Neural crest cell (in vitro differentiated cells): ENCODE measurements around the gene MMADHC. TPM values are rescaled to one million over a fixed set of nuclear protein-coding genes. Genes with fewer than 3 reads are reported as not detected.

Experiments used
- DNase-seq: peaks from one replicate; pipeline ENCODE4 v3.0.0; 2021; ENCODE audit warnings: low read depth, mixed read lengths, low spot score
- H3K27ac Mint-ChIP-seq: one replicate; pipeline ENCODE4 v1.8.0; 2021; ENCODE audit warnings: mild to moderate bottlenecking, mixed read lengths; ENCODE audit not compliant: unreplicated experiment
- H3K27me3 Mint-ChIP-seq: 2 replicates; pipeline ENCODE4 v1.8.0; 2021; ENCODE audit warnings: low read depth, mild to moderate bottlenecking, mixed read lengths
- H3K36me3 Mint-ChIP-seq: 2 replicates; pipeline ENCODE4 v1.8.0; 2021; ENCODE audit warnings: low read depth, mild to moderate bottlenecking, mixed read lengths
- H3K4me1 Mint-ChIP-seq: 2 replicates; pipeline ENCODE4 v1.8.0; 2021; ENCODE audit warnings: mixed read lengths
- H3K4me3 Mint-ChIP-seq: one replicate; pipeline ENCODE4 v1.8.0; 2021; ENCODE audit warnings: mild to moderate bottlenecking, mixed read lengths
- H3K9me3 Mint-ChIP-seq: 2 replicates; pipeline ENCODE4 v1.8.0; 2021; ENCODE audit warnings: mixed read lengths
- total RNA-seq: library from RNA; stranded (reverse); gene quantifications from 2 replicates; pipeline ENCODE4 v1.2.1, GENCODE V29; 2021
- TF ChIP-seq, protein P1 (sequence below): fragments of 200-600 bp; sonication (generic); conservative IDR thresholded peaks from 2 replicates; pipeline ENCODE4 v1.5.0; 2021; ENCODE audit warnings: antibody characterized with exemption, mild to moderate bottlenecking

Gene MMADHC
- total RNA-seq, 1 donor from 2014 or later: 83.9 TPM

DNA sequence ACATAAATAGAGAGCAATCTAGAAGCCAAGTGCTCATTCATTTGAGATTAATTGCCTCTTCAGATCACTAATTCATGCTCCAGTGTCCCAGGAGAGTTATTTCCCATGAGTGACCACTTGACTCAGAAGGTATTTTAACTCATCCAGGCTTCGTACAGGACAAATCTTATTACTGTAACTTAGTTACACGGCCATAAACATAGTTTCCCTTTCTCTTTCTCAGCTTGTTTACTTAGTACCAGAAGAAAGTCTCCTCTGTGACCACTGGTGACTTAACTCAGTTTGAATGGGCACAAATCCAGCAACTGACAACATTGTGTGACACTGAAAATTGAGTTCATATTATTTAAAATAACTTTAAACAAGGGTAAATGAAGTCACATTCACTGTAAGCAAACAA is 25.3 kb downstream of the MMADHC start:
- no peaks in the 10 kb centered on the region for H3K4me1 Mint-ChIP-seq
- no peaks in the 10 kb centered on the region for H3K27me3 Mint-ChIP-seq
- DNase-seq: no peak
- TF ChIP-seq, protein P1, sequence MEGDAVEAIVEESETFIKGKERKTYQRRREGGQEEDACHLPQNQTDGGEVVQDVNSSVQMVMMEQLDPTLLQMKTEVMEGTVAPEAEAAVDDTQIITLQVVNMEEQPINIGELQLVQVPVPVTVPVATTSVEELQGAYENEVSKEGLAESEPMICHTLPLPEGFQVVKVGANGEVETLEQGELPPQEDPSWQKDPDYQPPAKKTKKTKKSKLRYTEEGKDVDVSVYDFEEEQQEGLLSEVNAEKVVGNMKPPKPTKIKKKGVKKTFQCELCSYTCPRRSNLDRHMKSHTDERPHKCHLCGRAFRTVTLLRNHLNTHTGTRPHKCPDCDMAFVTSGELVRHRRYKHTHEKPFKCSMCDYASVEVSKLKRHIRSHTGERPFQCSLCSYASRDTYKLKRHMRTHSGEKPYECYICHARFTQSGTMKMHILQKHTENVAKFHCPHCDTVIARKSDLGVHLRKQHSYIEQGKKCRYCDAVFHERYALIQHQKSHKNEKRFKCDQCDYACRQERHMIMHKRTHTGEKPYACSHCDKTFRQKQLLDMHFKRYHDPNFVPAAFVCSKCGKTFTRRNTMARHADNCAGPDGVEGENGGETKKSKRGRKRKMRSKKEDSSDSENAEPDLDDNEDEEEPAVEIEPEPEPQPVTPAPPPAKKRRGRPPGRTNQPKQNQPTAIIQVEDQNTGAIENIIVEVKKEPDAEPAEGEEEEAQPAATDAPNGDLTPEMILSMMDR: no peak
- no peak overlapping the region for H3K4me3 Mint-ChIP-seq
- H3K9me3 Mint-ChIP-seq: no peaks in the 10 kb centered on the region
- H3K27ac Mint-ChIP-seq: no peak overlapping the region
- H3K36me3 Mint-ChIP-seq: peaks cover 8% of the 10 kb centered on the region

DNA sequence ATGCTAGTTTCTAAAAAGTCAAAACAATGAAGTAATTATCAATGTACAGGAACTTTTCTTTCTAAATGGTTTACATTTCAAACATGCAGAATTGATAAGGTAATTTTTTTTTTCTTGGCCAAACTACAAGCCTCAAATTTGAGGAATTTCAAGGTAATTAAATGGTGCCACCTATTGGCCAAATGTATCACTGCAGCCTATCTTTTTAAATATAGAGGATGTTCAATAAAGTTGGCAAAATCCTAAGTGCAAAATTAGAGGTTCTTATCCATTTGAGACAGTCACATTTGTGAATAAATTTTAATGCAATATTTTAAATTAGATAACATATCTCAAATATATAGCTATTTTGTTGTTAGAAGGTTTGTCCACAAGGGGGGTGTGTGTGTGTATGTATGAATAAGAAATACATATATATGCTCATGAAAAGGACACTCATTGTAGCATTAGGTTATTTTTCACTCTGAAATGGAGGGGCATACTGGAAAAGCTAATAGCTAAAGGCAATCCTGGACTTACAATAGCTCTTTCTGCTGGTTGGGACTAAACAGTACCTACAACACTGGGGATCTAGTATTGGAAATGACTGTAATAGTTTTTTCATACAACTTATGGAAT is 26.2 kb downstream of the MMADHC start:
- Mint-ChIP-seq H3K27me3 (no peaks in the 10 kb centered on the region), H3K4me3 (no peak overlapping the region), H3K9me3 (no peaks in the 10 kb centered on the region), H3K4me1 (no peaks in the 10 kb centered on the region), H3K36me3 (peaks cover 4% of the 10 kb centered on the region), H3K27ac (no peak overlapping the region)
- peak; percentile 51 for DNase-seq
- TF ChIP-seq, protein P1: peak; percentile 95

DNA sequence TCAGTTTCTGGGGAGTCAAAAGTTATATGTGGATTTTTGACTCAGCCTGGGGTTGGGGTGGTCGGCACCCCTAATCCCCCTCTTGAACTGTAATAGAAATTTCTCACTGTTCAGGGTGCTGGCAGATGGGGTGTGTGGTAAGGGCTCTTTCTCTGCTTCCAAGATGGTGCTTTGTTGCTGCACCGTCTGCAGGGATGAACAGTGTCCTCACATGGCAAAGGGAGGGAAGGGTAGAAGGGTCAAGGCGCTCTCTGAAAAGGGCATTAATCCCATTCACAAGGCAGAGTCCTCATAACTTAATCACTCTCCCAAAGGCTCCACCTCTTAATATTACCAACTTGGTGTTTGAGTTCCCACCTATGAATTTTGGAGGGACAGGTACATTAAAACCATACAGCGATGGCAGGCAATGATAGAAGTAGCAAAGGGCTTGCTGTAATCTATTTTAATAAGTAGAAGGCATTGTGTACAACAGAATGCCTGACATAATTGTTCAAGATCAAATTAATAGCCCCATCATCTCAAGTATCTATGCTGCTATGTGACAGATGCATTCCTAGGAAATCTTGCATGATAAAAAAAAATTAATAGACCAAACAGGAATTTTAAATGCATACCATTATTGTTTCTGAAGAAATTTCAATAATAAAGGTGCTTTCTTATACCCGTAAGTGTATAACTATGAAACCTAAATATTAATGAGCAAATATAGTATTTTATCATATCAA is 28.1 kb downstream of the MMADHC start:
- no peaks in the 10 kb centered on the region for H3K27me3 Mint-ChIP-seq
- DNase-seq: no peak
- TF ChIP-seq, protein P1: no peak
- no peak overlapping the region for H3K27ac Mint-ChIP-seq
- no peaks in the 10 kb centered on the region for H3K4me1 Mint-ChIP-seq
- H3K4me3 Mint-ChIP-seq: no peak overlapping the region
- H3K9me3 Mint-ChIP-seq: no peaks in the 10 kb centered on the region
- H3K36me3 Mint-ChIP-seq: no peaks in the 10 kb centered on the region

DNA sequence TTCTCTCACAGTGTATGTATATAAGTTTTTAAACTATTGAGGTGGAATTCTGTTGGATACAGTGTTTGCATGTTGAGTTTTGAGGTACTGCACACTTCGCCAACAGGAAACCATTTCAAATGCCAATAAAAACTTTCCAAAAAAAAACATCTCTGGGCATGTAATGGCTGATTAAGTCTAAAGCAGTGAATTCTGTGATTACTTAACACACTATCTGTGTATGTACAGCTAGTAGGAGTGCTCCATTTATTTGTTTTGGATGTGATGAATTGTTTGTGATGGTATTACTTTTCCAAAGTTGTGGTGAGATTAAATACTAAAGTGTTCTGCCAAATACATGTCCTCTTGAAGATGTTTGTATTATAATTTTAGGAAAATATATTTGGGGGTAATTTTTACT is 31.1 kb downstream of the MMADHC start:
- TF ChIP-seq, protein P1: no peak
- Mint-ChIP-seq H3K27ac (no peak overlapping the region), H3K27me3 (no peaks in the 10 kb centered on the region), H3K4me3 (no peak overlapping the region), H3K4me1 (no peaks in the 10 kb centered on the region), H3K9me3 (peaks cover 4% of the 10 kb centered on the region), H3K36me3 (no peaks in the 10 kb centered on the region)
- DNase-seq: no peak

DNA sequence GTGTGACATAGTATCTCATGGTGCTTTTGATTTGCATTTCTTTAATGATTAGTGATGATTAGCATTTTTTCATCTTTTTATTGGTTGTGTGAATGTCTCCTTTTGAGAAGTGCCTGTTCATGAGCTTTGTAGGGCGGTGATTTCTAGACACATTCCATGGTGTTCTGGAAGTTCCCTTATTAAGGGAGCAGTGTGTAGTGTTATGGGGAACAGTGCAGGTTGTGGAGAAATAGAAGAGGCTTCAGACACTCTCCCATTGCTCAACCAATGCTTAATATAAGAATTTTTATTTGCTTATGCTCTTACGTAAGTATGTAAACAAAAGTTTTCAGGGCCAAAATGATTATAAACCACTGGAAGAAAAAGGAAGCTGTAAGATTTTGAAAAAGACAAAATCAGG is 34.7 kb downstream of the MMADHC start:
- Mint-ChIP-seq H3K36me3 (no peaks in the 10 kb centered on the region), H3K4me3 (no peak overlapping the region)

More for the DNA sequence above, 34.7 kb downstream of the MMADHC start:
- H3K27ac Mint-ChIP-seq: no peak overlapping the region
- TF ChIP-seq, protein P1: no peak
- DNase-seq: no peak
- no peaks in the 10 kb centered on the region for H3K27me3 Mint-ChIP-seq
- H3K4me1 Mint-ChIP-seq: no peaks in the 10 kb centered on the region
- H3K9me3 Mint-ChIP-seq: peaks cover 4% of the 10 kb centered on the region
